HEK293T (cell line): ENCODE data around the gene ARHGAP33.

ENCODE experiments used
- BHLHE40 ChIP-seq: fragments of 450-650 bp; IDR thresholded peaks from 2 replicates; pipeline ENCODE4 v1.6.1; 2016; ENCODE audit warnings: mild to moderate bottlenecking, moderate library complexity, borderline replicate concordance
- CTBP1 ChIP-seq: fragments of 450-650 bp; IDR thresholded peaks from 2 replicates; pipeline ENCODE4 v1.6.1; 2016; ENCODE audit warnings: borderline replicate concordance
- ELF4 ChIP-seq: fragments of 450-650 bp; IDR thresholded peaks from 2 replicates; pipeline ENCODE4 v1.6.1; 2017; ENCODE audit warnings: antibody characterized with exemption
- FOXA1 ChIP-seq: fragments of 450-650 bp; IDR thresholded peaks from 2 replicates; pipeline ENCODE4 v1.6.1; 2016; ENCODE audit warnings: mild to moderate bottlenecking
- FOXK2 ChIP-seq: fragments of 450-650 bp; IDR thresholded peaks from 2 replicates; pipeline ENCODE4 v1.6.1; 2016; ENCODE audit warnings: mild to moderate bottlenecking
- FOXM1 ChIP-seq: fragments of 450-650 bp; IDR thresholded peaks from 2 replicates; pipeline ENCODE4 v1.6.1; 2017; ENCODE audit warnings: mild to moderate bottlenecking, borderline replicate concordance
- HDGF ChIP-seq: fragments of 450-650 bp; IDR thresholded peaks from 2 replicates; pipeline ENCODE4 v1.6.1; 2017; ENCODE audit warnings: antibody characterized with exemption, borderline replicate concordance
- LEF1 ChIP-seq: fragments of 450-650 bp; IDR thresholded peaks from 2 replicates; pipeline ENCODE4 v1.6.1; 2017; ENCODE audit warnings: mild to moderate bottlenecking, borderline replicate concordance
- NFRKB ChIP-seq: fragments of 450-650 bp; IDR thresholded peaks from 2 replicates; pipeline ENCODE4 v1.6.1; 2016; ENCODE audit warnings: mild to moderate bottlenecking, moderate library complexity
- SP1 ChIP-seq: fragments of 450-650 bp; IDR thresholded peaks from 2 replicates; pipeline ENCODE4 v1.6.1; 2017
- SUZ12 ChIP-seq: fragments of 450-650 bp; IDR thresholded peaks from 2 replicates; pipeline ENCODE4 v1.6.1; 2016; ENCODE audit warnings: mild to moderate bottlenecking
- TARDBP ChIP-seq: fragments of 450-650 bp; IDR thresholded peaks from 2 replicates; pipeline ENCODE4 v1.6.1; 2016
- ZNF384 ChIP-seq: fragments of 450-650 bp; IDR thresholded peaks from 2 replicates; pipeline ENCODE4 v1.6.1; 2016

- TF ChIP-seq SP1 (no peak), FOXK2 (no peak), TARDBP (no peak), ZNF384 (no peak), LEF1 (no peak), CTBP1 (no peak), HDGF (no peak), NFRKB (no peak), FOXA1 (no peak), ELF4 (no peak), BHLHE40 (no peak), FOXM1 (no peak), SUZ12 (no peak)
These were observed 16.5 kb downstream of the ARHGAP33 start for GRCh38 chr19:35791814-35792279.
